NCI-H524 treated with DMSO at 0.1 percent for 48 hours (cell line): ENCODE results near the gene TREH.
"Not testable (repeated sequence)": the region's sequence is repeated elsewhere in the genome, so short reads cannot be mapped to it uniquely, and the experiment has no call there.

Experiments used
- DNase-seq: peaks from one replicate; lab custom pipeline; 2025; lab: John Stamatoyannopoulos, UW

The TREH gene

DNA sequence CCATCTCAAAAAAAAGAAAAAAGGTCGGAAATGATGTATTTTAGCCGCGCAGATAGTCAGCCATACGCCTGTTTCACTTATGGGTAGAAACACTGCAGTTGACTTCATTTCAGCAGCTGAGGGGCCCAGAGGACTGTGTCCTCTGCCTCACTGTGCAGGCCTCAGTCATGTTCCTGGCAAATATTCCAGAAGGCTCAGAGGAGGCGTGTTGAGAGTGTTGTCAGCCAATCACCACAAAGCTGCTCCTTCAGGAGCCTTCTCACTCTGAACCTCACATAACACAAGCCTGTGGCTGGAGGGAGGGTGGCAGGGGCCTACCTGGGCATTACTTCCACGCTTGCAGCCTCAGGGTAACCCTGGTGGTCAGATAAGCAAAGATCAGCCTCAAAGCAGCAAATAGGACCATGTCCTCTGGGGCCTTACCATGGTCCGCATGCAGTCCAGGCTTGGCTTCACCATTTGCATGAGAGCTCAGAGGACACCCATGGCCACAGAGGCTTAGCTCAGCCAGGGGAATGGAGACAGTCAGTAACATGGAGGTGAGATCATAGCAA, 17.3 kb upstream of the TREH start:
- DNase-seq = no peak

DNA sequence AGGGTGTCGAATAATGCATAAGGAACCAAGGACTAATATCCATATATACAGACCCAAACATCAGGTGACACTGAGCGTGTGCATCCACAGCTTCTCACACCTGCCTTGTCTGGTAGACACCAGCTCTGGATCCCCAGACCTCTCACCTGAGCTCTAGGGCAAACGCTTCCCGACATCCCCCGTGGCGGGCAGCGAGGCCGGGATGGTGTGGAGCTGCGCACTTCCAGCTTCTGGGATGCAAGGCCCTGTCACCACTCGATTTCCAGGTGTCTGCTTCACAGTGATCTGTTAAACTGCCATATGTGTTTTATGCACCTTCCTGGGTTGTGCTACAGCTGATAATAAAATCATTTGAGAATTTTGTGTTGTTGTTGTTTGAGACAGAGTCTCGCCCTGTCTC, 15.3 kb upstream of the TREH start:
- DNase-seq = no peak

GRCh38 chr11:118694185-118694584, 14.7 kb upstream of the TREH start:
- DNase-seq = no peak

- no peak for DNase-seq
Measured at GRCh38 chr11:118691926-118692830, 12.7 kb upstream of the TREH start.

DNA sequence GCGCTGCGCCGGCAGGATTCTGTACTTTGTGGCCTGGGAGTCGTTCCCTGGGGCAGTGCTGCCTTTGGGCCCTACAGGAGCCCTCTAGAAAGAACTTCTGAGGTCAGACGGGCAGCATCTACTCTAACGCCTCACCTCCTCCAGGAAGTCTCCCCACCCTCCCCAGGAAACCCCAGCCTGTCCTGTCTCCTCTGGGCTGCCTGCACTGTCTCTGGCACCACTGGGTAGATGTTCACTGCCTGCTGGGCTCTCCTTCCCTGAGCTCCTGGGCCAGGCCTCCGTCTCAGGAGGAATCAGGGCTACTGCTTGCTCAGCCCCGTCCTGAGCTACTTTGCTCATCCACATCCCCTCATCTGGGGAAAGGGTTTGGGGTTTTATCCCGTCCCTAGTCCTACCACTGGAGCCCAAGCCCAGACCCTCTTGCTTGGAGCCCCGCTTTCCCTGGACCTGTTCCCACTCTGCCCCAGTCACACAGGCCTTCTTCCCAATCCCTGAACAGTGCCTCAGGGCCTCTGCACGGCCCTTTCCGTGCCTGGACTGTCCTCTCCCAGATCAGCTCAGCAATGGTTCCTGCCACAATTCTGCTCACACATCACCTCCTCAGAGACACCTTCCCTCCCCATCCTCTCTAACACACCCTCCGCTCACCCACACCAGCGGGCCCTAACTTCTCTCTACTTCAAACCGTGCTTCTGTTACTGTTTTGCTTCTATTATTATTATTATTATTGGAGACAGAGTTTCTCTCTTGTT, 11.3 kb upstream of the TREH start:
- no peak for DNase-seq

- peak; percentile 77 for DNase-seq
Measured at GRCh38 chr11:118689852-118690552, 10.6 kb upstream of the TREH start.

DNA sequence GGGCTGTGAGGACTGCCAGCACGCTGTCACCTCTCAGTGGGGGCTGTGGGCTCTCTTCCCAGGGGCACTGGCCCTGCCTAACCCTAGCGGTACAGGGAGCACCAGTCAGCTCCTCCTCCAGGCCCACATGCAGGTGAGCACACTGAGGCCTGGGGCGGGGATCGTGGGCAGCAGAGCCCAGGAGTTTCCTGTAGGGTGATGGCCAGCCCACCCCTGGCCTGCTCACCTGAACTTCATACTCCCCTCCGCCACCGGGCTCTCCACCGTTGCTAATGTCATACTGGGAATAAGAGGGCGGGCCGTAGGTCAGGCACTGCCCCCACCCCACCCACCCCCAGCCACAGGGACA, 10.0 kb upstream of the TREH start:
- DNase-seq = no peak

DNA sequence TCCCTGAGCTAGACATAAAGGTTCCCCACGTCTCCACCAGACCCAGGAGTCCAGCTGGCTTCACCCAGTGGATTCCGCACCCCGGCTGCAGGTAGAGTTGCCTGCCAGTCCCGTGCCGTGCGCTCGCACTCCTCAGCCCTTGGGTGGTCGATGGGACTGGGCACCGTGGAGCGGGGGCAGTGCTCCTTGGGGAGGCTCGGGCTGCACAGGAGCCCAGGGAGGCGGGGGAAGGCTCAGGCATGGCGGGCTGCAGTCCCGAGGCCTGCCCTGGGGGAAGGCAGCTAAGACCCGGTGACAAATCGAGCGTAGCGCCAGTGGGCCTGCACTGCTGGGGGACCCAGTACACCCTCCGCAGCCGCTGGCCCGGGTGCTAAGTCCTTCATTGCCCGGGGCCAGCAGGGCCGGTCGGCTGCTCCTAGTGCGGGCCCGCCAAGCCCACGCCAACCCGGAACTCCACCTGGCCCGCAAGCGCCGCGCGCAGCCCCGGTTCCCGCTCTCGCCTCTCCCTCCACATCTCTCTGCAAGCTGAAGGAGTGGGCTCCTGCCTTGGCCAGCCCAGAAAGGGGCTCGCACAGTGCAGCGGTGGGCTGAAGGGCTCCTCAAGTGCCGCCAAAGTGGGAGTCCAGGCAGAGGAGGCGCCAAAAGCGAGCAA, 9.5 kb upstream of the TREH start:
- no peak for DNase-seq

- not testable (repeated sequence) for DNase-seq
Measured at GRCh38 chr11:118688339-118688738, 8.9 kb upstream of the TREH start.

GRCh38 chr11:118687906-118688305, 8.5 kb upstream of the TREH start:
- DNase-seq = no peak

- DNase-seq = no peak
Measured at GRCh38 chr11:118684187-118684586, 4.7 kb upstream of the TREH start.

- DNase-seq = not testable (repeated sequence)
Measured at GRCh38 chr11:118682939-118683338, 3.5 kb upstream of the TREH start.

- no peak for DNase-seq
Measured at GRCh38 chr11:118682372-118682771, 2.9 kb upstream of the TREH start.

GRCh38 chr11:118678908-118679307, 542 bp downstream of the TREH start:
- DNase-seq = not testable (repeated sequence)

DNA sequence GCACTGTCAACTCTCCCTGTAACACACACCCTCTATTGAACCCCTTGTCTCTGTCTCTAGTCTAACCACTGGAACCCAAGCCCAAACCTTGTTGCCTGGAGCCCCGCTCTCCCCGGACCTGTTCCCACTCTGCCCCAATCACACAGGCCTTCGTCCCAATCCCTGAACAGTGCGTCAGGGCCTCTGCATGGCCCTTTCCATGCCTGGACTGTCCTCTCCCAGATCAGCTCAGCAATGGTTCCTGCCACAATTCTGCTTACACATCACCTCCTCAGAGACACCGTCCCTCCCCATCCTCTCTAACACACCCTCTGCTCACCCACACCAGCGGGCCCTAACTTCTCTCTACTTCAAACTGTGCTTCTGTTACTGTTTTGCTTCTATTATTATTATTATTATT, 1.5 kb downstream of the TREH start:
- no peak for DNase-seq

GRCh38 chr11:118674082-118674435, 5.4 kb downstream of the TREH start:
- no peak for DNase-seq

- no peak for DNase-seq
Measured at GRCh38 chr11:118673361-118674081, 5.9 kb downstream of the TREH start.

GRCh38 chr11:118672846-118673245, 6.6 kb downstream of the TREH start:
- no peak for DNase-seq

GRCh38 chr11:118671254-118671653, 8.2 kb downstream of the TREH start:
- no peak for DNase-seq

DNA sequence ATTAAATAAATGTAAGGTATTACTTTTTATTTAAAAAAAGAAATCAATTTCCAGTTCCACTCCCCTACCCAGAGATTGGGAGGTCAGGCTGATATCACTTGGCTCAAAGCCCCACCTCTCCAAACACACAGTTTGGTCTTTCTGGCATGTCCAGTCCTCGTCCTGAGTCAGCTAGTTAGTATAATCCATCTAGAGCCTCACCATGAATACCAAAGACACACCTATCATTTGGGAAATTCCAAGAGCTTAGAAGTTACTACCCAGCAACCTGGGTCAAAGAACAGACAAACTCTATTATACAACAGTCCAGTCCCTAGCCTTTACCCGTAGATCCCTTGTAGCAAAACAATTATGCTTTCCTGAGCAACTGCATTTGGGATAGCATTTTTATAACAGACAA, 9.4 kb downstream of the TREH start:
- DNase-seq = no peak

DNA sequence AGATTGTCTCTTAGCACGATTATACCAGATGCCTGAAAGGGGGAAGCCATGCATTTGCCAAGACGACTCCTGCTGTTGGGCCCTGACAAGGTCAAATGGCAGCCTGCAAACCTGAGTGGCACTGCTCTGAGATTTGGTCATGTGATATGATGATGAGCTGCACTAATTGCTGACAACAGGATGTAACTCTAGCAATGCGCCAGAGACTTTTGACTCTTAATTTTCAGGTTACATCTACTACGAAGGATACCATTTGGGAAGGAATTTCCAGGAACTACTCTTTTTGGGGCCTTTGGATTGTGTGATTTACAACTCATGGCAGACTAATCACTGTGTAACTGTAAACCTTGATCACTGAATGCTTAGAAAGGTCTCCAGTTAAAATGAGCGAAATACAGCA, 13.1 kb downstream of the TREH start:
- peak; percentile 39 for DNase-seq
